ENCODE measurements around the gene RNASE2.
"Not testable (repeated sequence)": the region's sequence is repeated elsewhere in the genome, so short reads cannot be mapped to it uniquely, and the experiment has no call there.

The RNASE2 gene

GRCh38 chr14:20982646-20983369 is 27.5 kb downstream of the RNASE2 start:
- DNase-seq = no peak

- not testable (repeated sequence) for DNase-seq
These were observed 30.4 kb downstream of the RNASE2 start for GRCh38 chr14:20985650-20986049.

- DNase-seq = peak; percentile 52
These were observed 31.5 kb downstream of the RNASE2 start for GRCh38 chr14:20986811-20987210.

- no peak for DNase-seq
These were observed 33.6 kb downstream of the RNASE2 start for GRCh38 chr14:20988717-20989470.

- DNase-seq = no peak
These were observed 34.1 kb downstream of the RNASE2 start for GRCh38 chr14:20989471-20989786.

GRCh38 chr14:20989787-20990600 is 34.7 kb downstream of the RNASE2 start, which contains the start of gene METTL17:
Gene METTL17, plus strand, starts transcription at chr14:20989980. Its CDS starts 23 bp downstream, at chr14:20990003.
- DNase-seq = peak; percentile 97

GRCh38 chr14:20996521-20996920 is 41.2 kb downstream of the RNASE2 start:
- no peak for DNase-seq

- DNase-seq = no peak
These were observed 41.8 kb downstream of the RNASE2 start for GRCh38 chr14:20997115-20997514.

- DNase-seq = no peak
These were observed 42.3 kb downstream of the RNASE2 start for GRCh38 chr14:20997564-20997963.

- DNase-seq = no peak
These were observed 42.9 kb downstream of the RNASE2 start for GRCh38 chr14:20998139-20998538.

- DNase-seq = no peak
These were observed 43.5 kb downstream of the RNASE2 start, which contains the start of gene SLC39A2 for GRCh38 chr14:20998674-20999366. Gene SLC39A2, plus strand, starts transcription at chr14:20999293. Its CDS starts 154 bp downstream, at chr14:20999447.

GRCh38 chr14:20999591-20999990 is 44.3 kb downstream of the RNASE2 start:
- DNase-seq = no peak

GRCh38 chr14:21001218-21001617 is 45.9 kb downstream of the RNASE2 start:
- no peak for DNase-seq

- no peak for DNase-seq
These were observed 48.6 kb downstream of the RNASE2 start for GRCh38 chr14:21003788-21004346.

All from NCI-H446 treated with DMSO at 0.1 percent for 48 hours (cell line).